Endothelial cell (in vitro differentiated cells): ENCODE data around the gene CLDN11. TPM values are rescaled to one million over a fixed set of nuclear protein-coding genes. Genes with fewer than 3 reads are reported as not detected.

Source experiments
- DNase-seq: peaks from one replicate; pipeline ENCODE4 v3.0.0; 2021; ENCODE audit warnings: low spot score
- H3K27ac Mint-ChIP-seq: one replicate; pipeline ENCODE4 v1.8.0; 2021; ENCODE audit warnings: mixed read lengths, inconsistent platforms; ENCODE audit not compliant: unreplicated experiment
- H3K27me3 Mint-ChIP-seq: one replicate; pipeline ENCODE4 v1.8.0; 2021; ENCODE audit warnings: mild to moderate bottlenecking, moderate library complexity, mixed read lengths, inconsistent platforms; ENCODE audit not compliant: unreplicated experiment
- H3K36me3 Mint-ChIP-seq: one replicate; pipeline ENCODE4 v1.8.0; 2021; ENCODE audit warnings: mild to moderate bottlenecking, low read depth, mixed read lengths, inconsistent platforms; ENCODE audit not compliant: unreplicated experiment
- H3K4me1 Mint-ChIP-seq: one replicate; pipeline ENCODE4 v1.8.0; 2021; ENCODE audit warnings: mild to moderate bottlenecking, mixed read lengths, inconsistent platforms; ENCODE audit not compliant: unreplicated experiment
- H3K4me3 Mint-ChIP-seq: one replicate; pipeline ENCODE4 v1.8.0; 2021; ENCODE audit warnings: mild to moderate bottlenecking, mixed read lengths, inconsistent platforms; ENCODE audit not compliant: unreplicated experiment
- H3K9me3 Mint-ChIP-seq: one replicate; pipeline ENCODE4 v1.8.0; 2021; ENCODE audit warnings: mixed read lengths, inconsistent platforms; ENCODE audit not compliant: unreplicated experiment
- CTCF ChIP-seq: fragments of 200-600 bp; sonication (generic); IDR thresholded peaks from one replicate; pipeline ENCODE4 v1.5.0; 2021; ENCODE audit warnings: antibody characterized with exemption; ENCODE audit not compliant: unreplicated experiment
- total RNA-seq: library from RNA; stranded (reverse); fragmentation: NEBNext Ultra II Directional; extraction: Animal tissue kit (Norgen Biotek cat#: 25700); gene quantifications from one replicate; pipeline ENCODE4 v1.2.1, GENCODE V29; 2021; ENCODE audit not compliant: unreplicated experiment

CLDN11 gene
- total RNA-seq, 1 donor from 2014 or later = 1.8 TPM

DNA sequence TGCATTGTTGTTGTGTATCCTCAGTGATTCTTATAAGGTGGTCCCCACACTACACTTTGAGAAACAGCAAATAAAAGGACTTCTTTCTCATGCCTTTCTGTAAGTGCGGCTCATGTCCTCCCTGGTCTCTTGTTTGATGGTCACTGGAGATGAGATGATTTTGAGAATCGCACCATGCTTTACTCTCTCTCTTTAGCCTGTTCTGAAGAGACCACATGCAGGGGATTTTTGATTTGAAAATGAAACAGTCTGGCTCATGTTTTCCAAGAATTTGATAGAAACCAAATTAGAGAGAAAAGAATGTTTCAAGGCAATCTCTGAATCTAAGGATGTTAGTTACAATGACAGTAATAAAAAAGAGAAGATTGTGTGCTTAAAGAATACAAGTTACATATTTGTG, 18.0 kb downstream of the CLDN11 start:
- Mint-ChIP-seq H3K27ac (no peak overlapping the region), H3K4me3 (no peak overlapping the region), H3K4me1 (no peaks in the 10 kb centered on the region), H3K9me3 (no peaks in the 10 kb centered on the region), H3K36me3 (no peaks in the 10 kb centered on the region), H3K27me3 (no peaks in the 10 kb centered on the region)
- DNase-seq = no peak
- no peak for TF ChIP-seq CTCF

DNA sequence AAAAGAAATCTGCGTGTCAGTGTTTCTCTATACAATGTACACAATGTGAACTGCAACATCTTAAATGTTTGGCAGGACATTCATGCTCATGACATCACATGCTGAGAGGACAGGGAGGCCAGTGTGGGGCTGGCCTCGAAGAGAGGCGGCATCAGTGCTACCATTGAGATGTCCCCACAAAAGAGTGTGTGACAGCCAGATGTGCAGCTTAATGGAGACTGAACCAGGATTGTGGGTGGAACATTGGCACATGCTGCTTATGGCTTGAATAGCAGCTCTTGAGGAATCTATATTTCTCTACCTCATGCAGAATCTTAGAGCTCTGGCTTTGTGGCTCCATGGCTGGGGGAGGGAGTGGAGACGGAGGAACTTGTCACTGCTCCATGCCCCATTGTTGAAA, 18.5 kb downstream of the CLDN11 start:
- Mint-ChIP-seq H3K4me3 (no peak overlapping the region), H3K27ac (no peak overlapping the region)
- no peak for TF ChIP-seq CTCF

DNA sequence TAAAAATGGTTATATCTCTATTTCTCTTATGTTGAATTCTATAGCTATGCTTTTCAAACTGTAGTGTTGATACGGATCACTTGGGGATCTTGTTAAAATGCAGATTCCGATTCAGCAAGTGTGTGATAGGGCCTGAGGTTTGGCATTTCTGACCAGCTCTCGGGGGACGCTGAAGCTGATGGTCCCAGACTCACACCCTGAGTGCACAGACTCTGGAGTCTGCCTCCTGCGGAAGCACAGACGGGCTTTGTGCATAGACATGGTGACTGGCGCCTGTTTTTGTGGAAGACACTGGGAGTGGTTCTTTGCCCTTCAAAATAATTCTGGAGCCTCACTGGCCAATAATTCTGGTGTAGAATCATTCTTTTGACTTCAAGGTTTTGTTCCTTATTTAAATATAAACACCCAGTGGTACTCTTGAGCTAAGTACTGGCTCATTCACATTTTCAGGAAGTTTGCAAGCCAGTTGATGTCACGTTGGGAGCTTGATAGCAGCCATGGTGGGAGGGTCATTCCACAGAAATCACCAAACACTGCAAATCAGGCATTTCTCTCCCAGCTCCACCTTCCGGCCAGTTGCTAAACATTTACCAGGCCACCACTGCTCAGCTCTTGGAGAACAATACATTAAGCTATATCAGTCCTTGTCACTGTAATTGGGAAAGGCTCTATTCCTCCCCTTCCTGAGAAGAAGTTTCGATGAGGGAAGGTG, 19.2 kb downstream of the CLDN11 start:
- no peaks in the 10 kb centered on the region for H3K4me1 Mint-ChIP-seq
- no peaks in the 10 kb centered on the region for H3K9me3 Mint-ChIP-seq
- DNase-seq = no peak
- no peak for TF ChIP-seq CTCF
- H3K4me3 Mint-ChIP-seq = no peak overlapping the region
- no peaks in the 10 kb centered on the region for H3K27me3 Mint-ChIP-seq
- H3K27ac Mint-ChIP-seq = no peak overlapping the region
- no peaks in the 10 kb centered on the region for H3K36me3 Mint-ChIP-seq

More for the DNA sequence above, 18.5 kb downstream of the CLDN11 start:
- no peaks in the 10 kb centered on the region for H3K9me3 Mint-ChIP-seq
- H3K4me1 Mint-ChIP-seq = no peaks in the 10 kb centered on the region
- no peak for DNase-seq
- no peaks in the 10 kb centered on the region for H3K27me3 Mint-ChIP-seq
- H3K36me3 Mint-ChIP-seq = no peaks in the 10 kb centered on the region

DNA sequence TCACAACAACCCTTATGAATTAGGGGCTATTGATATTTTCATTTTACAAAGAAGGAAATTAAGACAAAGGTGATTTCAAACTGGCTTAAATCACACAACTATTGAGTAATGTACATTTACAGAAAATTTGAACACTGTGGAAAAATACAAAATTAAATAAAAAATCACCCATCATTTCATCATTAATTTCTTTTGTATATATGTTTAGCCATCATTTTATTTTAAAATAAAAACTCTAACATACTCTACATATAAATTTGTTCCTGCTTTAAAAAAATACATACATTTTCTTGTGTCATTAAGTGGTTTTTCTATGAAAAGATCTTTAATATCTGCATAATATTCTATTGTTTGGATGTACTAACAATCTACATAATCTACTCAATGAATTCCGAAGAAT, 20.2 kb downstream of the CLDN11 start:
- Mint-ChIP-seq H3K9me3 (no peaks in the 10 kb centered on the region), H3K4me3 (no peak overlapping the region), H3K36me3 (no peaks in the 10 kb centered on the region), H3K27me3 (no peaks in the 10 kb centered on the region), H3K4me1 (no peaks in the 10 kb centered on the region), H3K27ac (no peak overlapping the region)
- TF ChIP-seq CTCF = no peak
- no peak for DNase-seq

GRCh38 chr3:170440344-170440743, 21.7 kb downstream of the CLDN11 start:
- DNase-seq = no peak
- no peaks in the 10 kb centered on the region for H3K27me3 Mint-ChIP-seq
- no peaks in the 10 kb centered on the region for H3K9me3 Mint-ChIP-seq
- no peak overlapping the region for H3K4me3 Mint-ChIP-seq
- no peaks in the 10 kb centered on the region for H3K4me1 Mint-ChIP-seq
- no peak for TF ChIP-seq CTCF
- no peaks in the 10 kb centered on the region for H3K36me3 Mint-ChIP-seq
- no peak overlapping the region for H3K27ac Mint-ChIP-seq
